ENCODE data around the gene ATXN2. TPM values are rescaled to one million over a fixed set of nuclear protein-coding genes. Genes with fewer than 3 reads are reported as not detected.

The ATXN2 gene
- total and polyA plus RNA-seq, 9 of the 15 experiments (the other 6 are each of a cell fraction or from before 2014, with no cell fraction given), result 16.8 to 67.8 (median 29.3) TPM

- no peak for TF ChIP-seq MXD1 (CRISPR knock-in tag; IDR thresholded peaks at IDR 0.05; ENCODE audit: borderline replicate concordance, poor library complexity, severe bottlenecking)
- TF ChIP-seq NR3C1 (CRISPR knock-in tag; IDR thresholded peaks at IDR 0.05), result no peak
- no peak for TF ChIP-seq FOXO4 (CRISPR knock-in tag; IDR thresholded peaks at IDR 0.05)
- TF ChIP-seq SMARCB1 (IDR thresholded peaks at IDR 0.05; ENCODE audit: insufficient read length, low read depth), result no peak
- TF ChIP-seq CREM (IDR thresholded peaks at IDR 0.05; ENCODE audit: low read depth), result peak; percentile 89
- TF ChIP-seq LARP7 (IDR thresholded peaks at IDR 0.05), result no peak
- TF ChIP-seq NR4A1 (CRISPR knock-in tag; IDR thresholded peaks at IDR 0.05), result no peak
- TF ChIP-seq NR4A1 (tag; IDR thresholded peaks at IDR 0.05), result 0 out of 2 replicates have a peak, but pooled peaks have one; percentile 27
- no peak for TF ChIP-seq FOXK2 (conservative IDR thresholded peaks at IDR 0.05 in 1 of 2, IDR thresholded peaks at IDR 0.05 in 1 of 2; ENCODE audit: low read depth in 2 of 2)
- peak; percentile 94 for TF ChIP-seq CEBPB (tag; IDR thresholded peaks at IDR 0.05)
- TF ChIP-seq CCNT2 (IDR thresholded peaks at IDR 0.05; ENCODE audit: borderline replicate concordance, extremely low read depth, insufficient read length, low read depth, low read length), result no peak
- peak; percentile 18; the same call in 1 of the 2 replicates for TF ChIP-seq JUNB (CRISPR knock-in tag; conservative IDR thresholded peaks at IDR 0.05)
- TF ChIP-seq ZNF431 (CRISPR knock-in tag; IDR thresholded peaks at IDR 0.05), result no peak
- no peak for TF ChIP-seq CUX1 (CRISPR knock-in tag; IDR thresholded peaks at IDR 0.05)
- no peak for TF ChIP-seq ZNF655 (CRISPR knock-in tag; IDR thresholded peaks at IDR 0.05)
- no peak for TF ChIP-seq RAD51 (IDR thresholded peaks at IDR 0.05; ENCODE audit: borderline replicate concordance, low read depth)
- no peak for TF ChIP-seq E2F6 (IDR thresholded peaks at IDR 0.05; ENCODE audit: borderline replicate concordance in 1 of 2, extremely low read depth in 1 of 2, insufficient read depth in 1 of 2, insufficient read length in 1 of 2, low read depth in 1 of 2, low read length in 1 of 2, poor library complexity in 1 of 2, severe bottlenecking in 1 of 2)
- TF ChIP-seq CBX5 (IDR thresholded peaks at IDR 0.05; ENCODE audit: borderline replicate concordance, low read depth), result no peak
Observed at GRCh38 chr12:111437816-111438454, 161.2 kb downstream of the ATXN2 start (continued).

Data from K562 (cell line).